OCI-LY7 (cell line): Measurements from ENCODE around the gene VEPH1.

Experiments used
- CTCF ChIP-seq: fragments of 200-600 bp; sonication (generic); conservative IDR thresholded peaks from 2 replicates; pipeline ENCODE4 v1.5.1; 2014; ENCODE audit warnings: mild to moderate bottlenecking, antibody characterized with exemption, low read length, moderate library complexity, mixed read lengths
- EZH2phosphoT487 ChIP-seq: fragments of 200-600 bp; sonication (generic); IDR thresholded peaks from 2 replicates; pipeline ENCODE4 v1.6.1; 2018; ENCODE audit warnings: low read depth, borderline replicate concordance, mild to moderate bottlenecking, mixed run types, antibody characterized with exemption, low read length, moderate library complexity, mixed read lengths

DNA sequence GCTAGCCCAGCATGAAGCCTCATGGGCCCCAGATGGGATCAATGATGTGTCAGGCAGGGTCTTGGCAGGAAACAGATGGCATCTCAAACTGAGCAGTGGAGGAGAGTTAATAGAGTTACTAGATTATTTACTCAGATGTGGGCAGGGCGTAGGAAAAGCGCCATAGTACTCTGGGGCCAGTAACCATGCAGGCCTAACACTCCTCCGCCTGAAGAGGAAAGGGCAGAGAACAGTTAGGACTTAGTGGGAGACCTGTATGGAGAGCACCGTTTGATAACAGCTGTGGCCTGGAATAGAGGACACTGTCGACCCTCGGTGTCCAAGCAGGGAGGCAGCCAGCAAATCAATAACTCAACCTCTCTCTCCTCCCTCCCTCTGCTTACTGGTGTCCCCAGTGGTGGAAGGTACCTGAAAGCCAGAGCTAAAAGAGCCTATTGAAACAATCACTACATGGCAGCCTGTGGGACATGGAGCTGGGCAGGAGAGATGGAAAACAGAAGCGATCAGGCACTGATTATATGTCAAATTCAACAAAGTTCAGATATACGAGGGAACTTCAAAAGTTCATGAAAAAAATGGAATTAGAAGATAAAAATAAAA, 231.8 kb downstream of the VEPH1 start:
- TF ChIP-seq CTCF: no peak
- no peak for TF ChIP-seq EZH2phosphoT487
